Ramos (cell line): ENCODE measurements around the gene PRLR.
"Not testable (repeated sequence)": the region's sequence is repeated elsewhere in the genome, so short reads cannot be mapped to it uniquely, and the experiment has no call there.

Experiments used
- in situ Hi-C: fragments of 300-500 bp; cut with MboI; formaldehyde crosslinking; loops from one replicate; pipeline ENCODE4 v1.14.3; 2022; ENCODE audit warnings: low sequenced_read_pairs; ENCODE audit not compliant: unreplicated experiment

Gene PRLR

GRCh38 chr5:35230038-35230611 lies at the start of gene PRLR:
TSS of gene PRLR (minus strand) at chr5:35230487. CDS start at chr5:35089620, 140,867 bp downstream.
- in situ Hi-C loops = no loop called here

DNA sequence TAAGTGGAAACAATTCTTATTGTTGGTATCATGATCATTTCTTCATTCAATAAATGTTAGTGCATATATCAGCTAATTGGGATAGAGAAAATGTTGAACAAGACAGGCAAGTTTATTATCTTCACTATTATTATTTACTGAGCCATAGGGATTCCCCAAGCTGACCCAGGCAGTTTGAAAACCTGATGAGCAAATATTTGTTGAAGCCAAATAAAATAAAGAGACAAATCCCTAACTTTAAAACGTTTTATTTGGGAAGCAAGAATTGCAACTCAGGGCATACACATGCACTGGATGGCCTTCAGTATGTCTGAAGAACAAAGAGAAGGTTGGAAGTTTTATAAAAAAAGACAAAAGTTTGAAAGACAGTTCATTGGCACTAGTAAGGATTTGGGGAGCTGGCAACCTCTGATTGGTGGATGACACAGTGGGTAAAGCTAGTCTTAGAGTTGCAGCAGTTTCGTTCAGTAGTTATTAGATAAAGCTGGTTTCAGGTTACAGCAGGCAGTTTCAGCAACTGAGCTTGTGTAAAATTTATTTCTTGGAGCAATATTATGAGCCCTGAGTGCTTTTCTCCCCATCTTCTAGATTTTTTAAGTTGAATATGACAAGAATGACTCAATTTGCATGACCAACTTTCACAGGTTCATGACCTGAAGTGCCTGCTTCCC lies 44.7 kb upstream of the PRLR start:
- in situ Hi-C loops = no loop called here

GRCh38 chr5:35269006-35269405 lies 38.7 kb upstream of the PRLR start:
- in situ Hi-C loops = no loop called here

- in situ Hi-C loops = no loop called here
Observed at GRCh38 chr5:35266276-35266675, 36.0 kb upstream of the PRLR start.

GRCh38 chr5:35264509-35264908 lies 34.2 kb upstream of the PRLR start:
- in situ Hi-C loops = no loop called here

- in situ Hi-C loops = no loop called here
Observed at GRCh38 chr5:35263266-35263877, 33.1 kb upstream of the PRLR start.

- in situ Hi-C loops = no loop called here
Observed at GRCh38 chr5:35253582-35253981, 23.3 kb upstream of the PRLR start.

DNA sequence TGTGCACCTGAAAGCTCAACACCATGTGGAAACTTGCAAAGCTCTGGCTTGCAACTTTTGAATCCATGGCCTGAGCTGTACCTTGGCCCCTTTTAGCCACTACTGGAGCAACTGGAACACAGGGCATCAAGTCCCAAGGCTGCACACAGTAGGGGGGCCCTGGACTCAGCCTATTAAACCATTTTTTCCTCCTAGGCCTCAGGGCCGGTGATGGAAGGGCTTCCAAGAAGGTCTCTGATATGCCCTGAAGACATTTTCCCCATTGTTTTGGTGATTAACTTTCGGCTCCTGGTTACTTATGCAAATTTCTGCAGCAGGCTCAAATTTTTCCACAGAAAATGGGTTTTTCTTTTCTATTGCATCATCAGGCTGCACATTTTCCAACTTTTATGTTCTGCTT lies 22.7 kb upstream of the PRLR start:
- in situ Hi-C loops = no loop called here

DNA sequence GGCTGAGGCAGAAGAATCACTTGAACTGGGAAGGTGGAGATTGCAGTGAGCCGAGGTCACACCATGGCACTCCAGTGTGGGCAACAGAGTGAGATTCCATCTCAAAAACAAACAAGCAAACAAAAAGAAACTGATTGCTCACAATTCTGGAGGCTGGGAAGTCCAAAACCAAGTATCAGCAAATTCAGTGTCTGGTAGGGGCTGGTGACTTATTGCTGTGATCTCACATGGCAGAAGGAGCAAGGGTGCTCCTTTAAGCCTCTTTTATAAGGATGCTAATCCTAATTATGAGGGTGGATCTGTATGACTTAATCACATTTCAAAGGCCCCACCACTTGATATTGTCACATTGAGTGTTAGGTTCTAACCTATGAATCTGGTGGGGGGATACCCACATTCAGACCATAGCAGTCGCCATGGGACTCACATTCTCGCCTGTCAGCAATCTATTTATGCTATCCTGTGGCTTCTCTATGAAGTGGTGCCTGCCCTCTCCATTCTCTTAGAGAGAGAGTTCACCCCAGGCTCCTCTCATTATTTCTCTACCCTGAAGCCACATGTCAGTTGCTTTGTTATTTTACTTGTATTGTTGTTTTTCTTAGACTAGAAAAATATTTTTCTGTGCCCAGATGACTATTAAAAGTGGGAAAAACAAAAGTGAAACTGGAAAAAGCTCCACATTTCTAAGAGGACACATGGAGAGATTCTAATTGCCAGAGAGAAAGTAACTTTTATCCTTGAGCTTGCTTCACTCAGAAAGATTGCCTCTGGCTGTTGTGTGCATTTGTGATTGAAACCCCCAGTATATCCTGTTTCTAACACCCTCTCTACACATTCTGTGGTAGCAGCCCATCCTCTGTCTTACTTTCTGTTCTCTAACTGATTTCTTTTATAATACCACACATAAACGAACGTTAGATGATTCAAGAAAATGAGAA lies 18.8 kb upstream of the PRLR start:
- in situ Hi-C loops = no loop called here

GRCh38 chr5:35247648-35248034 lies 17.4 kb upstream of the PRLR start:
- in situ Hi-C loops = no loop called here

- in situ Hi-C loops = no loop called here
Observed at GRCh38 chr5:35246900-35247647, 16.8 kb upstream of the PRLR start.

DNA sequence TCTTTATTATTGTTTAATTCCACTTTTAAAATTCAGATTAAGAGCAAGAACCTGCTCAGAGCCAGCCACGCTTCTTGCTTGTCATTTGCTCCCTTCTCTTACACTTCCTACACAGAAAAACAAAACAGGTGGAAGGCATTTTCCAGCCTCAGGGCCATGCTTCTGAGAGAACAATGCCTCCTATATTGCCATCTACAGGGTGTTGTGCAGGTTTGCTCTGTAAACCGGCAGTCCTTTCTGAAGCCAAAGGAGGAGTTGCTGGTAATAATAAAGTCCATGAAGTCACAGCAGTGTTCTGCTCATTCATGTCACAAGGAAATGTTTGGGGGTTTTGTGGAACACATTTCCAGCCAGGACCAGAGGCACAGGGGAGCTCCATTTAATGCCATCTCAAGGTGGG lies 16.1 kb upstream of the PRLR start:
- in situ Hi-C loops = no loop called here

DNA sequence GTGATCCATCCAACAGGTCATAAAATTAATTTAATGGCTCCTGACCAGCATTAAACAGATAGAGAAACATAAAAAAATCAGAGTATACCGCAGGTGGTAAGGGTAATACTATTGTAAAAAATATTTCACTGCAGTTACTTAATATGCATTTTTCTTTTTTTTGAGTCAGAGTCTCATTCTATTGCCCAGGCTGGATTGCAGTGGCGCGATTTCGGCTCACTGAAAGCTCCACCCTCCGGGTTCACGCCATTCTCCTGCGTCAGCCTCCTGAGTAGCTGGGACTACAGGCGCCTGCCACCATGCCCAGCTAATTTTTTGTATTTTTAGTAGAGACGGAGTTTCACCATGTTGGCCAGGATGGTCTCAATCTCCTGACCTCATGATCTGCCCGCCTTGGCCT lies 15.1 kb upstream of the PRLR start:
- in situ Hi-C loops = not testable (repeated sequence)

GRCh38 chr5:35244171-35244570 lies 13.9 kb upstream of the PRLR start:
- in situ Hi-C loops = no loop called here

GRCh38 chr5:35242702-35243258 lies 12.5 kb upstream of the PRLR start:
- in situ Hi-C loops = no loop called here

GRCh38 chr5:35240892-35241291 lies 10.6 kb upstream of the PRLR start:
- in situ Hi-C loops = no loop called here

DNA sequence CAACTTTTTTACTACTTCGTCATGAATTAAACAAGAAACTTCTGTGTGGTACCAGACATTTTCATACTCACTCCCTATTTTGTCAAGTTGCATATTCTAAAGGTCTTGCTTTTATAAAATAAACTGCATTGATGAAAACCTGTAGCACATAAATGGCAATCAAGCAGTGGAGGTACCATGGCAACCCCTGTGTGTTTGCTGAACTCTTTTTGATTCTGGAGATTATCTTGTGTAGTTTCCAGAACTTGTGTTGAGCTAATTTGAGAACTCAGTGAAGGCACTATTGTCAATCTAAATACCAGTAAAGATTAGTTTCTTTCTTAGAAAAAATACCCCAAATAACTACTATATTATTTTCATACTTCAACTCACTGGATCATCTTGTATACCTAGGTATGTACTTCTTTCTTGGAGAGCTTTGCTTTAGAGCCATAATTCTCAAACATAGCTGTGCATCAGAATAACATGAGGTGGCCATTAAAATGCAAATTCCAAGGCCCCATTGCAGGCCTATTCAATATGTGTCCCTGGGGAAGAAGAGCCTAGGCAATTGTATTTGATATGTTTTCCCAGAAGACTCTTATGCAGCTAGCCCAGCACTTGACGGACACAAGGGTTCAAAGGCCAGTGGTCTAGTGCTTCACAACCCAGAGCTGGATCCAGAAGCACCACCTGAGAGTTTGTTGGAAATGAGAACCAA lies 9.8 kb upstream of the PRLR start:
- in situ Hi-C loops = no loop called here

DNA sequence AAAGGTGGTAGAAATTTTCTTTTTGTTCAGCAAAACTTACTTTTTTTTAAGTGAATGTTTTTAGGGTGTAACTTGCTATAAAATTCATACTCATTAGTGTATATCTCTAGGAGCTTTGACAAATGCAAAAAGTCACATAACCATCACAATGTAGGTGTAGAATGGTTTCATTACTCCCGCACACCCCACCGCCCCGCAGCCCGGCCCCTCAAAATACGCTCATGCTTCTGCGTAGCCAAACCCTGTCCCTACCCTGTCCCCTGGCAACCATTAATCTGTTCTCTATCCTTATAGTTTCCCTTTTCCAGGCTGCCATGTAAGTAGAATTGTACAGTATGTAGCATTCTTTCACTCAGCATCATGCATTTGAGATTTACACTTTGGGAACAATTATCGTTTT lies 9.2 kb upstream of the PRLR start:
- in situ Hi-C loops = no loop called here
